ENCODE data around the gene PDE4D.

GRCh38 chr5:59146729-59147128, 746.8 kb downstream of the PDE4D start:
- TF ChIP-seq, protein P1, sequence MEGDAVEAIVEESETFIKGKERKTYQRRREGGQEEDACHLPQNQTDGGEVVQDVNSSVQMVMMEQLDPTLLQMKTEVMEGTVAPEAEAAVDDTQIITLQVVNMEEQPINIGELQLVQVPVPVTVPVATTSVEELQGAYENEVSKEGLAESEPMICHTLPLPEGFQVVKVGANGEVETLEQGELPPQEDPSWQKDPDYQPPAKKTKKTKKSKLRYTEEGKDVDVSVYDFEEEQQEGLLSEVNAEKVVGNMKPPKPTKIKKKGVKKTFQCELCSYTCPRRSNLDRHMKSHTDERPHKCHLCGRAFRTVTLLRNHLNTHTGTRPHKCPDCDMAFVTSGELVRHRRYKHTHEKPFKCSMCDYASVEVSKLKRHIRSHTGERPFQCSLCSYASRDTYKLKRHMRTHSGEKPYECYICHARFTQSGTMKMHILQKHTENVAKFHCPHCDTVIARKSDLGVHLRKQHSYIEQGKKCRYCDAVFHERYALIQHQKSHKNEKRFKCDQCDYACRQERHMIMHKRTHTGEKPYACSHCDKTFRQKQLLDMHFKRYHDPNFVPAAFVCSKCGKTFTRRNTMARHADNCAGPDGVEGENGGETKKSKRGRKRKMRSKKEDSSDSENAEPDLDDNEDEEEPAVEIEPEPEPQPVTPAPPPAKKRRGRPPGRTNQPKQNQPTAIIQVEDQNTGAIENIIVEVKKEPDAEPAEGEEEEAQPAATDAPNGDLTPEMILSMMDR (IDR thresholded peaks at IDR 0.05), result no peak
- TF ChIP-seq EZH2phosphoT487 (IDR thresholded peaks at IDR 0.05), result no peak

Data from neural progenitor cell (in vitro differentiated cells).